ENCODE measurements around the gene KLF9. TPM values are rescaled to one million over a fixed set of nuclear protein-coding genes. Genes with fewer than 3 reads are reported as not detected.
A peak's percentile ranks its signal among the peaks of the same experiment; 100 is the strongest.

KLF9 gene
- total RNA-seq, 1 donor from 2014 or later: 9.8 TPM

DNA sequence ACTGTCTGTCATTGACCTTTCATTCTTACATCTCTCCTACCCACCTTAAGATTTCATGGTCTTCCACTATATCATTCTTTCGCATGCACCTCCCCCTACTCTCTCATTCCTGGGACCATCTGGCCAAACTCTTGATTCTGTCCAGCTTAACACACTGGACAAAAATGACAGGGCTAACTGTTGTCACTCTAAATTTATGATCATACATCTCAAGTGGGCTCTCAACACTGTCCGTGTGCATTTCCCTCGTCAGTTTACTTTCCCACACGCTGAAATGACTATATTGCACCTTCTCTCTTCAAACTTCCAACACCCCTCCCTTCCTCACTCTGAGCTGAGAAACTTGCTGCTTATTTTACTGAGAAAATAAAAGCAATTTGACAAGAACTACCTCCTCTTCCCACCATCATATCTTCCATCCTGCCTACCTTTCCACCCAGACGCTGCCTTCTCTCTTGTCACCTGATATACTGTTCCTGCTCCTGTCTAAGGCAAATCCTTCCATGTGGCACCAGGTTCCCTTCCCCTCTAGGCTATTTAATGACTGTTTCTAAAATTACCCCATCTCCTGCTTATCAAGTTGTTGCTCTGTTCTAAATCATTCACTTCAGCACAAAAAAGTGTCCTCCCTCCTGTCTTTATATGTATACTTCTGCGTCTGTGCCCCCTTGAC is 8.1 kb upstream of the KLF9 start:
- DNase-seq (ENCODE audit: low spot score in 2 of 2): no peak
- FAIRE-seq: no peak

DNA sequence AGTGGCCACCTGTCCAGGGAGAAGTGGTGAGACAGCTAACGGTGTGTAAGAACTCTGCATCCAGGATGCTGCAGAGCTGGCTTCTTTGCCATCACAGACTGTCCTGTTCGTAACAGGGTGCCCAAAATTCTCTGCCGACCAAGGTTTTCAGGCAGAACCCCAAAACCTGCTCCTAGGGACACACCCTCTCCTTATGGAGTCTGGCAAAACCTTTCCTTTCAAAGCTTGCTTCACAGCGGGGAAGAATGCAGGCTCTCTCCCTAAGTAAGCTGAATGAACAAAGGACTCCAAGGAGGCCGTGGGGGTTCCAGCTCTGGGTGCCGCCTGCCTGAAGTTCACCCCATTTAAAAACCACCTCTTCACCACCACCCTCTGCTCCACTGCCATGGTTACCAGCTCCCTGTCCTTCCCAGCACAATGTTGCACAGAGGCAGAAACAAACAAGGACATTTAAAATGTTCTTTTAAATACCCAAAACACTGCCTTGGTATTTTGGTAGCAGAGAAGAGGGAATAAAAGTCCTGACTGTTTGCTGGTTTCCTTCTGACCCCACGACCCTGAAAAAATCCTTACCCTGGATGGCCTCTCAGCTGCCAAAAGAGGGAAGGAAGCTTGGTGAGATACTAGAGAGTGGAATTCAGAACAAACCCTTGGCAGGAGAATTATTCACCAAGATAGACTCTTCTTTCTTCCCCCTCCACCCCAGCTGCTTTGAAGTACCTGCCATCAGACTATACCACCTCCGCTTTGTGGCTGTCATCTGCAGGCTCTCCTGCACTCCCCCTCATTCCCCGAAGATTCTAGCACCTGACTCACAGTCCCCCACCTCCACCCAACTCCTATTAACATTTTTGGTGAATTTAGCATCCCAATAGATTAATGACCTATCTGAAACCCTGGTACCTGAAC is 7.1 kb upstream of the KLF9 start:
- FAIRE-seq (no peak), DNase-seq (ENCODE audit: low spot score in 2 of 2) (peak in 1 of 2 donors; percentile 29)

DNA sequence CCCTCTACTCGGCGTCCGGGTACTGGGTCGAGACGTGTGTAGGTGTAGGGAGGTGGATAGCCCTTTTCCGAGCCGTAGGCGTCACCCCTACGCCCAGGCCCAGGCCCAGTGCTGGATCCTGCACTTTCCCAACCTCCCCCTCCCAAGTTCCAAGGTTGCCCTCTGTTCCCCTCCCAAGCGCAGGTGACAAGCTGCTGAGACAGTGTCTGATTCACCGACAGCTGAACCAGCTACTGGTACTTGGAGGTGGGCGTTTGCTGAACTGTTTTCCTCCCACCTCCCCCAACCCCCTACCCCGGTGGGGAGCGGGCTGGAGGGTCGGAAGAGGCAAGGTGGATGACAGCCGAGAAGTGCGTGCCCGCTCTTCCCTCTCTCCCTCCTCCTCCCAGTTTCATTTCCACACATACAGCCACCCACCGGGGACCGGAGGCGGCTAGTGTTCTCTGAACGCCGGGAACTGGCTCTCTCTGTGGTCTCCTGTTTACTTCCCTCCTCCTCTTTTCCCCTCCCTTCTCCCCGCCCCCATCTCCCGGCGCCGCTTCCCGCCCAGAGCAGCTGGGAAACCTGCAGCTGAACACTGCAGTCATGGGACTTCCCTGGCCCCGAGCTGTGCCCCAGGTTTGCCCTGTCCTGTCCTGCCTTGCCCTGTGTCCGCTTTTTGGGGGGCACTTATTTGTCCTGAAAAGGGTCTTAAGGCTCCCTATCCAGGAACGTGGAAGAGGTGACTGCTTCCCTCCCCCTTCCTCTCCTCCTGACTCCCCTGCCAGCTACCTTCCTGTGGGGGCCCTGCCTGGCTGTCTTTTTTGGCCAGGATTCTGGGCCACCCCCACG is 6.2 kb upstream of the KLF9 start:
- DNase-seq (ENCODE audit: low spot score in 2 of 2) (peak; percentile 67 to 71), FAIRE-seq (no peak)

DNA sequence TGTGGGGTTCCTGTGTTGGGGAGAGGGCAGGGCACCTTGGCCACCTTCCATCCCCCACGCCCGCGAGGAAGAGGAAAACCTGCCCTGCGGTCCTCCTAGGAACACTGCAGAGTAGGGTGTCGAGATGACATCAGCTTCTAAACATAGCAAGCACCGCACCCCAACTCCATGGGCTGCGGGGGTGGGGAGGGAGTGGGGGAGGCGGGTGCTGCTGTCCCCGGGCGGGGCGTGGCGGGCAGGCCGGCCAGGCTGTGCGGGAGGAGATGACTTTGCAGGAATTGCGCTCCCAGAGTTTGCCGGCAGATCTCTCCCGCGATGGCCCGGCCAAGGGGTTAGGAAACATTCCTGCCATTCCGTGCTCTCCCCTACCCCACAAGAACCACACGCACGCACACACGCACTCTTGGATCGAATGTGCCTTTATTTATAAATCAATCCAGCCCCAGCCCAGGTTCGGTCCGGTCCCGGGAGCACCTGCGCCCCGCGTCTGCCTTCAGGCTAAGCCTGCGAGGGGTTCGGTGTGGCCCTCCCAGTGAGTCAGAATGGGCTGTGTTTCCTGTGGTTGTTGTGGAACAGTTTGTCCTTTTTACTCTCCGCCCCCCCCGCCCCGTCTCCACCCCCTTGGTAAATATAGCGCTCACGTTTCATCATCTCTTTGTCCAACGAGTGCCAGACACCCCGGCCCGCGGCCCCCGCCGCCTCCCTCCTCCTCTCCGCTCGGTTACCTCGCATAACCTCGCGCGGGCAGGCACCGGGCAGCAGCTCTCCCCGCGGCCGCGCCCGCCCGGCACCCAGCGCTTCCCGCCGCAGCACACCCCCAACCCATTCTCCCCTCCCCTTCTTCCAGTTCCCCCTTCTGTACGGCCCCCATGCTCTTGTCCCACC is 5.3 kb upstream of the KLF9 start:
- DNase-seq (ENCODE audit: low spot score in 2 of 2) (peak; percentile 79 to 83), FAIRE-seq (no peak)

DNA sequence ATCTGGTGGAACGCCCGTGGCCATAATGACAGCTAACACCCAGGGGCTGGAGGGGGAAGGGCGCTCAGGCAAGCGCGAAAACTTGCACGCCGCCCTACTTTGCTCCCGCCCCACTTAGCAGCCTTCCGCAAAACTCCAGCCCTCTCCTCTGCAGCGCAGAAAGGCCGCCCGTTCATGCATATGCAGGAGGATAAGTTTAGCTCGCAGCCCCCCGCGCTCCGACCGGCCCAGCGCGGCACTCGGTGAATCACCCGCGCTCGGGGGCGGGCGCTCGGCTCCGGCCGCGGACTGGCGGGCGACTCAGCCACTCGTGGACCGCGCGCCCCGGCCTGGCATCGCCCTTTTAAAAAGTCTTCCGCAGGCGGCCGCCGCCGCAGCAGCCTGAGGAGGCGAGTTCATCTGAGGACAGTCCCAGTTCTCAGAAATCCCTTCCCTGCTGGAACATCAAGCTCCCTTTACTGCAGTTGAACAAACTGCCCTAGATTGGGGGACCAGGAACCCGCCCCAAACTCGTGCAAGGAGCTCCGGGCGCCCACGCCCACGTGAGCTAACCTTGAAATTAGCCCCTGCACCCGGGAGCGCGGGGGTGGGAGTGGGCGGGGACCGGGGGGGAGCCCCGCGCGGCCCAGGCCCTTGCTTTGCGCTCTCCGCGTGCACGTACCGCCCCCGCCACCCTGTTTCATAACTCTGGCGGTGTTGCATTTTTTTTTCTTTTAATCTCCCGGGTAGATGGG is 4.5 kb upstream of the KLF9 start:
- FAIRE-seq (no peak), DNase-seq (ENCODE audit: low spot score in 2 of 2) (peak; percentile 85 to 88)

DNA sequence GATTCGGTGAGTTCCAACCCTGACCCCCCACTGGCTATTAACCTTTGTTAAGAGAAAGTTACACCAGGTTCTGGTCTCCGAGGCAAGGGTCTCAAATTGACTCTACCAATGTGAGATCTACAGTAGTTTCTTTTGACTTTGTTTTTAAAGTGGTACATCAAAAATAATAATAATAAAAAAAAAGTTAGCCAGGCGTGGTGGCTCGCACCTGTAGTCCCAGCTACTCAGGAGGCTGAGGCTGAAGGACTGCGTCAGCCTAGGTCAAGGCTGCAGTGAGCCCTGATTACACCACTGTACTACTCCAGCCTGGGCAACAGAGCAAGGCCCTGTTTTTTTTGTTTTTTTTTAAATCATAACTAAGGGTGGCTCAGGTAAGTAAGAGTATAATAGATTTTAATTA is 1.0 kb upstream of the KLF9 start:
- FAIRE-seq: no peak
- DNase-seq (ENCODE audit: low spot score in 2 of 2): no peak

DNA sequence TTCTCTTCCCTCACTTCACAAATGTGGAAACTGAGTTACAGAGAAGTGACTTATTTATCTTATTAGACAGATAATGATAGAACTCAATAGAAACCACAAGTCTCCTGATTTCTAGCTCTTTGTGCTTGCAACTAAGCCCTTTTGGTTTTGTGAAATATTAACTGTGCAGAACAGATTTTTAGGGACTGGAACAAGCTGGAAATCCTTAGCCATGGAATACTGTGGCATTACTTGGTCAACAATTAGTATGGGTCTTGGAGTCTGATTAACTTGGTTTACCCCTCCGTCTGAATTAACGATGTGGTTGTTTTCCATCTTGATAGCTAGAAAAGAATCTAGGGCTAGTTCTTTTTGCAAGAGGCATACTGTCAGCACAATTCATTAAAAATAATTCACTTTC is 584 bp upstream of the KLF9 start:
- FAIRE-seq: no peak
- DNase-seq (ENCODE audit: low spot score in 2 of 2): no peak

DNA sequence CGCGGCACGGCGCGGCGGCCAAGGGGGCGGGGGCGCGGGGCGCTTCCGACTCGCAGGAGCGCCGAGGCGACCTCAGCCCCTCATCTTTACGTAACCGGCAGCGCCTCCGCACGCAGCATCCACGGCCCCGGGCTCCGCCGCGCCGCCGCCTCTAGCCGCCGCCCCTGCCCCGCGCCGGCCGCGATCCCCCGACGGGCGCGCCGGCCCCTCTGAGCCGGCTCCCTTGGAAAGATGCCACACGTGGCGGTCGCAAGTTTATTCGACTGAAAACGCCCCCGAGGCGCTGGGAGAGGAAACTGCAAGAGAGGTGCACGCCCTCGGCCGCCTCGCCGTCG is 1.0 kb downstream of the KLF9 start:
- FAIRE-seq: no peak
- peak; percentile 31 to 72 for DNase-seq (ENCODE audit: low spot score in 2 of 2)

DNA sequence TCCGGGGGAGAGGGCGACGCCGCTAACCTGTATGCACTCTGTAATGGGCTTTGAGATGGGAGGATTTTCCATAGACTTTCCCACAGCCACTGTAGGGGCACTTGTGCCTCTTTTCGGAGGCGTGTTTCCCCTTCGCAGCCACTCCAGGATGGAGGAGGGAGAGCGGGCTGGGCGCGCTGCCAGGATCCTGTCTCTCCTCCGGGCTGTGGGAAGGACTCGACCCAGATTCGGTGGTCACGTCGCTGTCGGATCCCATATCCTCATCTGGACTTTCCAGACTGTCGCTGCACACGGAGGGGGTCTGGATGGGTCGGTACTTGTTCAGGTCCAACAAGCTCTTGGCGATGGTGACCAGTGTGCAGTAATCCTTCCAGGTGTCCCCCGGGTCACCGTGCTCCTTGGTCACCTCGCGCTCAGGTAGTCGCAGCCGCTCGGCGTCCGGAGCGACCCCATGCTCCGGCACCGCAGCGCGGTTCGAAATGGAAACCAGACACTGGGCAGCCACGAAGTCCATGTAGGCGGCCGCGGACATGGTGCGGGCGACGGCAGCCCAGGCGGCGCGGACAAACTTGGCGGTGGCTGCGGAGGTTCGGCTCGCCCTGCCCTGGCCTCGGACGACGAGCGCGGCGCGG is 1.5 kb downstream of the KLF9 start:
- FAIRE-seq: no peak
- DNase-seq (ENCODE audit: low spot score in 2 of 2): peak; percentile 66 to 74

DNA sequence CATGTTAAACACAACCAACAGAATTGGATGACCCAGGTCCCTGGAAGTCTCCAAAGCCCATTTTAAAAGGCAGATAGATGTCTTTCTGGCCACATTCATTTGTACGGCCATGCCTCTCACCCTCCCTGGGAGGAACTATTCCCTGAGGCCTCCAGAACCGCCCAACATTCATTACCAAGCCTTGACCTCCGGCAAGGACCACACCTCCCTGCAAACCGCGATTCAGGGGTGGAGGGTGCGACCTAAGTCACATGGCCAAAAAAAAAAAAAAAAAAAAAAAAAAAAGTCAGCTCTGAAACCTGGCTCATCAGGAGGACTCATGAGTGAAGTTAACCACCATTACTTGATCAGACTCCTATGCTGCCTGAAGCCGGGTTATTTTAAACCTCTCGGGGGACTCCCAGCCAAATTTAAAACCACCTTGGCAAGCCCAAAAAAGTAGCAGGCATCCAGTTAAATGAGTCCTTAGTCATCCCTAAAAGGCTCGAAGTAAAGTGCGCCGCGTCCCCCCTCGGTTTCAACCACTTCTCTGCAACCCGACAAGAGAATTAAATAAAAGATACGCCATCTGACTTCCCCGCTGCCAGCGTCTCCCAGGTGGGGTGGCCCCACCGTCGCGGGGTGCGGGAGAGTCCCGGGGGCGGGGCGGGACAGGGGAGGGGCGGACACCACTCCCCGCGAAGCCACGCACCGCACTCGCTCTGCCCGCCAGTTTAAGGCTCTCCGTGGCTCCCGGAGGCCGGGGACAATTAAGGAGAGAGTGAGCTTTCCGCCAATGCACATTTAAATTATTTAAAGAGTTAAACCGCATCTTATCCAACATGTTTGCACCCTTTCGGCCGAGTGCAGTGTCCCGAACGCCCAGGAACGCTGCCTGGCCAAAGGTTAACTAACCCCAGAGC is 2.3 kb downstream of the KLF9 start:
- DNase-seq (ENCODE audit: low spot score in 2 of 2): peak; percentile 48 to 49
- FAIRE-seq: no peak

DNA sequence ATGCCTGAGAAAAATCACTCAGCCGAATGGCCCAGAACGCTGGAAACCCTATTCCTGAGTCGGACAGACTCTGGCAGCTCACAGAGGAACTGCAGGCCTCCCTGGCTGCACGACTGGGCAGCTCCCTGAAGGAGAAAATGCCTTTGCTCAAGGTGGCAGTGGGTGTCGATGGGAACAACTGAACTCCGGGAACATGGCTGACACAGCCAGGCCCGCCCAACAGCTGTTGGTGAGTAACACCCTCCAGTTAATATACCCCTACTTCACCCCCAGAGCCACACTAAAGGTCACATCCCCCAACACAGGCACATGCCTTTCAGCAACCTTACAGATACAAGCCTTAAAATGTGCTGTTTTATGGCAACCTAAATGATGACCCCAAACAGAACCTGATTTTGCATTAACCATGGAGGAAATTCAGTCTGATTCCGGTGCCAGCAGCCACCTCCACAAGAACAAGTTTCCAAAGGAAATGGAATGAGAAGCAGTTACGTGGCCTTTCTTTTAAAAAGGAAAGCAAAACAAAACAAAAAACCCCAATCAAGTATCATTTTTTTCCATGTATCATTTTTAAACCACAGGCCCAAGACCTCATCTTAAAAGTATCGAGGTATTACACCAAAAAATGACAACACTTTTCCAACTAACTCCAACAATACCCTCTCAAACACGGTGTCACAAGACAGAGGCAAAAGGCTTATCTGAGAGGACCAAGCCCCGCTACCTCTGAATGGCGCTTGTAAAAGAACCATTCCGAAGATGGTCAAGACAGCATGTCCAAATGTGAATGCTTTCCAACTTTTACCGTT is 3.1 kb downstream of the KLF9 start:
- DNase-seq (ENCODE audit: low spot score in 2 of 2): peak; percentile 40 to 41
- no peak for FAIRE-seq

DNA sequence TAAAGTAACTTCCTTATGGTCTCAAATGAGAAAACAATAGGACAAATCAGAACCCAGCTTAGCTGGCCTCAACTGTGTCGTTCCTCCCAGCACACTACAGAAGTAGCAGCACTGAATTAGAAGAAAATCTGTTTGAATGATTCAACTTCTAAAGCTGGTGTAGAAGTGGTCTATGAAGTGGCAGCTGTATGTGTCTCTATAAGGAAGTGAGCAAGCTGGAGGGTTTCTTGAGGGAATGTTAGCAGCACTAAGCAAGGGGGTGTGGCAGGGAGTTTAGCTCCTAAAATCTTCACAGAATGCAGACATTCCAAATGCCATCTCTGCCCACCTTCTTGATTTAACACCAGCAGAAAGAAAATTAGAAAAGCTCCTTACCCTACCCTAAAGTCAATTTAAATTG is 4.1 kb downstream of the KLF9 start:
- FAIRE-seq (no peak), DNase-seq (ENCODE audit: low spot score in 2 of 2) (no peak)

DNA sequence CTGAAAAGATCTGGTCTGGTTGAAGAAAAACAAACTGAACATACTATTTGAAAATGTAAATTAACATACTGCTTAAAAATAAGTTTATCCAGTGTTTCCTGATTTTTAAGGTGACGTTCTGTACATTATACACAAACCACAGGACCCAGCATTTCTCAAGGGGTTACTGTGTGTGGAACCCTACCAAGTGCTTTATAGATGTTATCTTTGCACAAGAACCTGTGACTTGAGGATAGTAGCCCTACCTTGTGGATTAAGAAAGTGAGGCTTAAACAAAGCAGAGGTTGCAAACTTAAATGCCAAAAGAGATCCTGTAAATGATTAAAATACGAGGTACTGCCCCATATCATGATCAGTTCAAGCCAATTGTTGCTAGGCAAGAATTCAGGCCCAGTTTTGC is 4.7 kb downstream of the KLF9 start:
- DNase-seq (ENCODE audit: low spot score in 2 of 2) (no peak), FAIRE-seq (no peak)

DNA sequence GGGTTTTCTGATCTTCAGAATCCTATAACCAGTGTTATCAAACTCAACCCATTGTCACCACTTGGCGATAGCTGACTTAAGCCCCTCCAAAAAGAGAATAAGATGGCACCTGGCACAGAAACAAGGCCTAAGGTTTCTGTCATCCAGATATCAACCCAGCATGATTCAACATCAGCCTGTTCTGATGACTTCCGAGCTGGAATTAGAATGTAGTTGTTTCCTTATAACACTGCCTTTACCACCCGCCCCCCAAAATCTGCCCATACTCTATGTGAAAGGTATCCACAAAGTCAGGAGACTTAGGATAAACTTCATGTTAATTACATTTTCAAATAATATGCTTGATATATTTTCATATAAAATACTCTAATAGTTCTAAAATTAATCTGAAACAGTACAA is 5.2 kb downstream of the KLF9 start:
- DNase-seq (ENCODE audit: low spot score in 2 of 2) (no peak), FAIRE-seq (no peak)

DNA sequence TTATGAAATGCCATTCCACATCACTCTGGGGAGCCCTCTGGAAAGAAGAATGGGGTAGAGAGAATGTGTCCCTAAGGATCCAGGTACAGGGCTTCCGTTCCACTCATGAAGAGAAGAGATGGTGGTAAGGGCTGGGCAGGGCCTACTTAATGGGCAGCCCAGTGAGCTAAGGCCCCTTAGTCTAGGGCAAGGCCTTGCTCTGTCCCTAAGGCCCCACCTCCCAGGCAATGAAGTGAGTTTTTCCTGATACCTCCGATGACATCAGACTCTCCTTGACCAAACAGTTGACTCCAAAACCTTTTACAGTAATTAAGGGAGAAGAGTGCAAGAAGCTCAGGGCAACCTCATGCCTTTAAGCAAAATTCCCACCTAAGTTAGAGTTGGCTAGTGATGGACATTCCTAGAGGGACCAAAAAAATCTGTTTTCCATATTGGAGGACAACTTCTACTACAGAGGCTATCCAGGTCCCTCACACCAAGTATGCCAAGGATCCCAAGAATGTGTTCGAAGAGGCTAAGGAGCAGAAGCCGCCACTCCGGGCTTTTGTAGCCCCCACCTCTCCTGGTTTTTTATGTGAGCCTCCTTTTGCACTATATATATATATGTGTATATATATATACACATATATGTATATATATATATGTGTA is 5.9 kb downstream of the KLF9 start:
- no peak for DNase-seq (ENCODE audit: low spot score in 2 of 2)
- no peak for FAIRE-seq

DNA sequence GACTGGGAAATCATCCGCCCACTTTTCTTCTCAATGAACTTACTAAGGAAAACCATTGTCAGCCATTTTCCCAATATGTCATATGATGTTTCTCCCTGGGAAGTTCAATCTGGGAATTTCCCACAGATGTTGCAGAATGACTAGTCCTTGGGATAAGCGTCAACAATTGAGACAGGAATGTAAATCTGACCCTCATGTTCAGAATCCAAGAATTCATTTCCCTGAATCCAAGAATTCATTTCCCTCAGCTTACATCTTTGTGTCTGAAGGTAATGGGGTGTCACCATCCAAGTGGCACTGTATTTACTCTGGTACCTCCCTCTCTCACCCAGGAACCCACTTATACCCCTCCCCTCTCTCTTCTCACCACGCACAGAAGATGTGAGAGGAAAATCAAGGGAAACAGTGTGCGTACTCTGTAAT is 7.4 kb downstream of the KLF9 start:
- DNase-seq (ENCODE audit: low spot score in 2 of 2) (no peak), FAIRE-seq (no peak)

DNA sequence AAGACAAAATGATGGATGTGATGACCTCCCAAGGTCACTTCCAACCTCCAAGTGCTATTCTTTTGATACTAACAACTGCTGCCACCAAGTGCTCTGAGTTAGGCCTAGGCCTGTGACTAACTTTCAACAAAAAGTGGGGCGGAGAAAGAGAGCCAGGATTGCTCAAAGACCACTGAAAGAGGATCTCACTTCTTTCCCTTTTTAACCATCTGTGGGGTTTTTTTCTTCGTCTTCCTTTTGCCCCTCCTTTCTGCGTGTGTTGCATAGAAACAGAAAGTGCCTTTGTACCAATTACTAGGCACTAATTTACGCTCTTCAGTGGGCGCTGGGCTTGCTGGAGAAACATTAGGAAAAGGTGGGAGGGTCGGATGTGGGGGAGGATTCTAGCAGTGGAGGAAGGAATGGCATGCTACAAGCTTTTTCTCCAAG is 8.0 kb downstream of the KLF9 start:
- FAIRE-seq (no peak), DNase-seq (ENCODE audit: low spot score in 2 of 2) (no peak)
